IPS-NIHi7 (cell line): ENCODE results near the gene WNK2.

ENCODE experiments used
- DNase-seq: peaks from one replicate; pipeline ENCODE4 v3.0.0; 2012; ENCODE audit warnings: mixed read lengths; ENCODE audit errors: extremely low spot score

Gene WNK2

DNA sequence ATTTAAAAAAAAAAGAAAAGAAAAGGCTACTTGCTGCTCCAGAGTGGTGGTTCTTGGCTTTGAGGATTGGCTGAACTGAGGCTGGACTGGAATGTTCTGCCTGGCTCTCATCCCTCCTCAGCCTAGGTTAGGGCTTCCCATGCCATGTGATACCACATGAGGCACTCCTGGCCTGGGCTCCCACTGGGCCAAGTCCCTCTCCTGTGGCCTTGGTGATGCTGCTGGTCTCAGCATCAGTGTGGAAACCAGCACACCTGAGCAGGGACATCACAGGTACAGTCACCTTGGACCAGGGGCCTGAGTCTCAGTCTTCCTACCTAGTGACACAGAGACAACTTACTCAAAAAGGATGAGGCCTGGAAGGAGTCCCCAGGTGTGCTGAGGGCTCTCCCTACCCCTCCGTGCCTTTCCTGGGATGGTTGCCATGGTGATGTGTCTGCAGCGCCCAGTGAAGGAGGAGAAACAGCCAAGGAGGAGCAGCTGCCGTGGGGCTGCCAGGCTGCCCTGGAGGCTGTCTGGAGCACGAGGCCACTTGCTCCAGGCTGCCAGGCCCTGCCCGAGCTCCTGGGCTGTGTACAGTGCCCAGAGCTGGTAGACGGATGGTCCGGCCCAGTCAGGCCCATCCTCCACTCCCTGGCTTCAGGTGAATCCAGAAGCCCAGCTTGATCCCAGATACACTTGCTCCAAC, 71.0 kb downstream of the WNK2 start:
- no peak for DNase-seq

GRCh38 chr9:93255494-93255867, 71.5 kb downstream of the WNK2 start:
- DNase-seq = no peak

DNA sequence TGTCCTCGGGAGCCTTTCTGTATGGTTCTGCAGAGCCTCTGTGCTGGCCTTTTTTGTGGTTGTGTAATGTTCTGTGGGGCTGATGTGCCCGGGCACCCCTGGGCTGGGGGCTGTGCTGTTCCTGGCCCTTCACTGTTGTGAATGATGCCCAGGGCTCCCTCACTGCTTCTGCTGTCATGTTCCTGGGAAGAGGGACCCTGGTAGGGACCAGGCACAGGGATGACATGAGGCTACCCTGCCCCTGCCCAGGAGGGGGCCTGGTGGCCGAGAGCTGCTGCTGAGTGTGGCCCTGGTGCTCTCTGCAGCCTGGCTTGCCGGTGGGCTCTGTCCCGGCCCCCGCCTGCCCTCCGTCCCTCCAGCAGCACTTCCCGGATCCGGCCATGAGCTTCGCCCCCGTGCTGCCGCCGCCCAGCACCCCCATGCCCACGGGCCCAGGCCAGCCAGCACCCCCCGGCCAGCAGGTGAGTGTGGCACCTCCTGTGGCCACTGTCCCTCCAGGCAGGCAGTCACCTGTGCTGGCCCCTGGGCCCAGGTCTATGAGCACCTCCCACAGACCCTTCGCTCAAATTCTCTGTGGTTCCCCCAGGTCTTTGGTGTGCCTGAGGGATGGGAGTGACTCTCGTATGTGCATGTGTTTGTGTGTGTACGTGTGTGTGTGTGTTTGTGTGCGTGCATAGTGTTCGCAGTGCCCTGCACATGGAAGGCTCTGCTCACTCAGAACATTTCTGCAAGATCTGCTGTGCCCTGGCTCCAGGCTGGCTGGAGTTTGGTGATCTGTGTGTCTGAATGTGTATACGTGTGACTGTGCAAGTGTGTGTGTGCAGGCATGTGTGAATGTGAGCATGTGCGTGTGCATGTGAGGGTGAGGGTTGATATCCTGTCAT, 72.3 kb downstream of the WNK2 start:
- DNase-seq = no peak

DNA sequence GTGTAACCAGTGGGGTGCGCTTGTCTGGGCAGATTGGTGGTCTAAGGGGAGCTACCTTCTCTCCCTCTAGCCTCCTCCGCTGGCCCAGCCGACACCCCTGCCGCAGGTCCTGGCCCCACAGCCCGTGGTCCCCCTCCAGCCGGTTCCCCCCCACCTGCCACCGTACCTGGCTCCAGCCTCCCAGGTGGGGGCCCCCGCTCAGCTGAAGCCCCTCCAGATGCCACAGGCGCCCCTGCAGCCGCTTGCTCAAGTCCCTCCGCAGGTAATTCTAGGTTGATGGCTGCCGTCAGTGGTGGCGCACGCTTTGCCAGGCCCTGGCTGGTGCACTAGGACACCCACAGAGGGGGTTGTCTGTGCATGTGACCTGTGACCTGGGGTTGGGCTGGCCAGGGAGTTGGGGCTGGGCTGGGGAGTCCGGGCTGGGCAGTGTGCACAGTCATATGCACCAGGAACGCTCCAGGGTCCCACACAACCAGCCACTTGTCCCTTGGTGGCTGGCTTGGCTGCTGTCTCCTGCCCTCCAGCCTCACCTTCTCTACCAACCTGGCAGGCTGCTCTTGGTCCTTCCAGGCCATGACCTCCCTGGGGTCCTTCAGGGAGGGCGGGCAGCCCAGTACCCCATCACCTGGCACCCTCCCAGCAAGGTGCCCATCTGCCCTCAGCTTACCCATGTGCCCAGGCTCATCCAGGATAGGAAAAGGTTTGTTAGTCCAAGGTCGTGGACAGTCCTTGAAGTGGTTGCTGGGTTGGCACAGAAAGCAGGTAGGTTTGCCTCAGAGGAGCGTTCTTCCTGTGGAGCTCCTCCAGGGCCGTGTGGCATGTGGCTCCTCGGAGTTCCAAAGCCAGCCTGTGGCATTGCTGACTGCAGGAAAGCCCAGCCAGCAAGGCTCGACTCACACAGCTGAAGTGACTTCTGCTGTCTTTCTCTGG, 73.2 kb downstream of the WNK2 start:
- DNase-seq = no peak

GRCh38 chr9:93257808-93258331, 73.9 kb downstream of the WNK2 start:
- no peak for DNase-seq

DNA sequence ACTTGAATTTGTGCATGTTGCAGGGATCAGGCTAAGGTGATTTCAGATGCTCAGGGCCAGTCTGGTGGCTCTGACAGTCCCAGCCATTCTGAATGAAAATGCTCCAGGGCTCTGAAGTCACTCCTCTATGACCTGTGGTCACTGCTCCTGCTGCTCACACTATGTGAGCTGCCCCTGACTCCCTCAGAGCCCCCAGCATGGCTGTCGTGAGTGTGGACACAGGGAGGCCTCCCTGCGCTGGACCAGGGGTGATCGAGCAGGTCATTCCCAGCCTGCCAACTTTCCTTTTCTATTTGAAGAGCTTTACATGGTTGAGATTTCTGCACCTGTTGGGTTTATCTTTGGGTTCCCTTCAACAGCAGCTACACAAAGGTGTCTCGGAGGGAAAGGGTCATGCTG, 74.5 kb downstream of the WNK2 start:
- DNase-seq = no peak

GRCh38 chr9:93258818-93259489, 75.0 kb downstream of the WNK2 start:
- DNase-seq = no peak

GRCh38 chr9:93259490-93260262, 75.7 kb downstream of the WNK2 start:
- no peak for DNase-seq

GRCh38 chr9:93260263-93261066, 76.5 kb downstream of the WNK2 start:
- DNase-seq = no peak

GRCh38 chr9:93261281-93261680, 77.3 kb downstream of the WNK2 start:
- DNase-seq = no peak

- no peak for DNase-seq
Measured at GRCh38 chr9:93261735-93262523, 78.0 kb downstream of the WNK2 start.

- DNase-seq = no peak
Measured at GRCh38 chr9:93262537-93263310, 78.8 kb downstream of the WNK2 start.

- no peak for DNase-seq
Measured at GRCh38 chr9:93263334-93264229, 79.6 kb downstream of the WNK2 start.

DNA sequence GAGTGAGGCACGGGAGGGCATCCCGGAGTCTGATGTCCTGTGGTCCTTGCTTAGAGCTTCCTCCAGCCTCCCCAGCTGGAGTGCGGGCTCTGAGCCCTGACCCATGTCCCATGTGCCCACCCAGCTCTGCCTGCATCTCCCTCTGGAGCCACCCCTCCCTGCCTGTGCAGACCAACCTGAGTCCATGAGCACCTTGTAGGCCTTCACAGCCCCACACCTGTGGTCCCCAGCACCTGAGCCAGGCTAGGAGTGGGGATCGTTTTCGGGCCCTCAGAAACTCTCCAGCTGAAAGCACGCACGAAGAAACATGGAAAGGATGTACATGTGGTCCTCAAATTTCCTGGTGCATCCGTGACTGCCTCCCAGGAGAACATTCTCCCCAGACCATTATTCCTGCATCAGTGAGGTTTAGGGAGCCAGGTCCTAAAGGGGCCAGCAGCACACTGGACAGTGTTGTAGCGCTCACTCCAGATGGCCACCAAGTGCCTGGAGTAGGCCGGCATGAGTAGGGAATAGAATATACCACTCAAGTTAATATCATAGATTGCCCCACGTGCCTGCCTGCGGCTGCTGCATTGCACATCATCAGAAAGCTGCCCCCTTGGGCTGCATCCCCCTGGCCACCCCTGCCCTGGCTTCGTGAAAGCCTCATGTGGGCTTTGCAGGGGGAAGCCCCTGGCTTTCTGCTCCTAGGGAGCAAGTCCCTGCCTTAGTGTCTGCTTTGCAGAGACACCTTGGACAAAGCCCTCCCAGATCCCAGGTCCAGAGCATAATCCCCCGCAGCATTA, 80.6 kb downstream of the WNK2 start:
- DNase-seq = no peak

DNA sequence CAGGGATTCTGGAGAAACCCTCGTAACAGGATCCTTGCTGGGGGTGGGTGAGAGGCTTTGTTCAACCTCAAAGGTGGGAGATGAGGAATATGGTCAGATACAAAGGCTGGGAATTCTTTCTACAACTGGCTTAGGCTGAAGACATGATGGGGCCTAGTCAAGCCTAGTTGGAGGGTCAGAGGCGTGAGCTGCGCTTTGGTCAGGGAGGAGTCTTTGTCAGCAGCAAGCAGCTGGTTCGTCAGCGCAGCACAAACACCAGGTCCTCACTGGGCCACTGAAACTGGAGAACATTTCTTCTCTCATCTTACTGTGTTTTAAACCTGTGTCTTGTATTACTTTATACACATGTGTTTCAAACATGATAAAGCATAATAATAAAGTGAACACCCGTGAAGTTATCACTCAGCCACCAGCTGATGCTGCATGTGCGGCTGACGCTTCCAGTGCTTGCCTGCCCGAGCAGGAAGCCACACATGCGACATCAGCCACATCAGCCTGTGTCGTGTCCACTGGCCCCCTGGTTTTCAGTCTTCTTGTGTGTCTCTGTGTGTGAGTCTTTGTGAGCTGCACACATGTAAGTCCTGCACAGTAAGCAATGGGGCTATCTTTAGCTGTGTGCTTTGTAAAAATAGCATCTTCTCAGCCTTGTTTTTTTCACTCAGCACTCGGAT, 81.5 kb downstream of the WNK2 start:
- peak; percentile 7 for DNase-seq

DNA sequence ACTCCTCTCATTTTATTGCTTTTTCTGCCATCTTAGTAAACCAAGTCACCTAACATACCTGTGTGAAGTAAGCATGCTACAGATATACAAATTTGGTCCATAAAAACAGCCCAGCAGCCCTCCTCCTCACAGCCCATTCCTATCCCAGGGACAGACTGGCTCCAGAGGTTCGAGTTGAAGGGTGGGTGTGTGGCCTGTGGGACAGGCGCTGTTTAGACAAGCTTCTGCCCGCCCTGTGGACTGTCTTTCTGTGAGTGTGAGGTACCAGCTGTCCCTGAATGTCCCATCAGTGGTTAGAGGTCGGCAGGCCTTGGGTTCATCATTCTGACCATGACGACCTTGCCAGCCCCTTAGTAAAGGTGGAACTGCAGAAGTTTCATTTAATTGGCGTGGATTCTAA, 82.0 kb downstream of the WNK2 start:
- DNase-seq = peak; percentile 8
